A549 (cell line): ENCODE results near the gene NDUFS3. TPM values are rescaled to one million over a fixed set of nuclear protein-coding genes. Genes with fewer than 3 reads are reported as not detected.

Source experiments
- ATAC-seq, 2 experiments: fragments of 200-7000 bp in 1 of 2; fragments of >200 bp in 1 of 2; cut with Nextera tagmentation in 1 of 2; cut with Tn5 transposase in 1 of 2; 3 replicates each; pipeline versions ENCODE4 v1.8.0 to v1.9.1; 2018 to 2020; ENCODE audit warnings: mild to moderate bottlenecking in 1 of 2, moderate library complexity in 1 of 2
- CTCF ChIA-PET: fragments of 300-600 bp; sonication (Branson Sonifier 250); formaldehyde crosslinking; extraction: SDS; loops from one replicate; lab custom pipeline; 2021; ENCODE audit warnings: antibody characterized with exemption, inconsistent platforms; lab: Yijun Ruan, JAX
- POLR2A ChIA-PET: fragments of 350-600 bp; formaldehyde crosslinking; extraction: SDS; loops from one replicate; lab custom pipeline; 2021; ENCODE audit warnings: antibody characterized with exemption, inconsistent platforms; lab: Yijun Ruan, JAX
- DNase-seq, 2 experiments: peaks; one replicate each; pipeline versions ENCODE4 v3.0.0 to v3.0.0-alpha.2; 2011 to 2016; ENCODE audit warnings: low read depth in 1 of 2, low spot score in 1 of 2
- FAIRE-seq: peaks from 2 replicates; lab custom pipeline; 2011; peaks lifted over from hg19 to GRCh38; lab: Jason Lieb, UNC
- H3K27ac ChIP-seq, 2 experiments: fragments of >200 bp; sonication (Bioruptor Twin); formaldehyde crosslinking; 3 replicates each; pipeline ENCODE4 v1.5.1; 2016 to 2017
- H3K4me1 ChIP-seq: fragments of >200 bp; sonication (Bioruptor Twin); formaldehyde crosslinking; 3 replicates; pipeline ENCODE4 v1.6.1; 2016
- H3K4me2 ChIP-seq: fragments of >200 bp; sonication (Bioruptor Twin); formaldehyde crosslinking; 3 replicates; pipeline ENCODE4 v1.6.1; 2016
- H3K4me3 ChIP-seq: fragments of >200 bp; sonication (Bioruptor Twin); formaldehyde crosslinking; 3 replicates; pipeline ENCODE4 v1.5.1; 2016
- H3K9me3 ChIP-seq: fragments of >200 bp; sonication (Bioruptor Twin); formaldehyde crosslinking; 3 replicates; pipeline ENCODE4 v1.6.1; 2016
- BCL3 ChIP-seq: fragments of >200 bp; sonication (Bioruptor Twin); formaldehyde crosslinking; IDR thresholded peaks from 3 replicates; pipeline ENCODE4 v1.6.1; 2016
- CHD2 ChIP-seq: fragments of 150-350 bp; IDR thresholded peaks from 2 replicates; pipeline ENCODE4 v1.6.1; 2014; ENCODE audit warnings: low read length; ENCODE audit not compliant: partially characterized antibody
- ELK1 ChIP-seq: fragments of 150-350 bp; IDR thresholded peaks from 2 replicates; pipeline ENCODE4 v1.6.1; 2014; ENCODE audit warnings: low read depth, mild to moderate bottlenecking, low read length
- FOSL2 ChIP-seq, 2 experiments: fragments of 450-650 bp in 1 of 2; fragments of >200 bp in 1 of 2; sonication (Bioruptor Twin) in 1 of 2; formaldehyde crosslinking; IDR thresholded peaks; 2 replicates each; pipeline versions ENCODE4 v1.5.0 to v1.6.1; 2016 to 2020; ENCODE audit warnings: mild to moderate bottlenecking in 1 of 2, moderate library complexity in 1 of 2
- FOXS1 ChIP-seq: fragments of 250-450 bp; sonication (Bioruptor Pico); IDR thresholded peaks from 2 replicates; pipeline ENCODE4 v1.5.0; 2020; ENCODE audit warnings: mild to moderate bottlenecking, moderate library complexity
- HDAC2 ChIP-seq: fragments of 200-600 bp; sonication (generic); IDR thresholded peaks from 2 replicates; pipeline ENCODE4 v1.6.1; 2016
- HES2 ChIP-seq: fragments of >200 bp; sonication (Bioruptor Twin); formaldehyde crosslinking; IDR thresholded peaks from 2 replicates; pipeline ENCODE4 v1.6.1; 2016
- HEYL ChIP-seq: fragments of 250-450 bp; sonication (Bioruptor Pico); IDR thresholded peaks from 2 replicates; pipeline ENCODE4 v1.8.0; 2021; ENCODE audit warnings: mild to moderate bottlenecking, moderate library complexity
- HOXA7 ChIP-seq: fragments of 250-450 bp; sonication (Bioruptor Pico); IDR thresholded peaks from 2 replicates; pipeline ENCODE4 v1.5.0; 2020; ENCODE audit warnings: mild to moderate bottlenecking, moderate library complexity
- HOXB13 ChIP-seq: fragments of 250-450 bp; sonication (Bioruptor Pico); IDR thresholded peaks from 2 replicates; pipeline ENCODE4 v1.5.0; 2020; ENCODE audit warnings: low read depth, mild to moderate bottlenecking, moderate library complexity
- HOXB5 ChIP-seq: fragments of 250-450 bp; sonication (Bioruptor Pico); IDR thresholded peaks from 2 replicates; pipeline ENCODE4 v1.5.0; 2020; ENCODE audit warnings: mild to moderate bottlenecking, moderate library complexity
- JUN ChIP-seq, 2 experiments: fragments of >200 bp; sonication (Bioruptor Twin); formaldehyde crosslinking; IDR thresholded peaks; 2 replicates in 1 of 2; 3 replicates in 1 of 2; pipeline ENCODE4 v1.6.1; 2016 to 2017
- KDM1A ChIP-seq: fragments of 200-600 bp; sonication (generic); IDR thresholded peaks from 2 replicates; pipeline ENCODE4 v1.6.1; 2016; ENCODE audit warnings: low read depth, mild to moderate bottlenecking
- KDM5A ChIP-seq: fragments of 200-600 bp; sonication (generic); IDR thresholded peaks from 2 replicates; pipeline ENCODE4 v1.6.1; 2016; ENCODE audit warnings: antibody characterized with exemption, mild to moderate bottlenecking
- MAFK ChIP-seq: fragments of 450-650 bp; IDR thresholded peaks from 2 replicates; pipeline ENCODE4 v1.6.1; 2014; ENCODE audit not compliant: partially characterized antibody
- MAX ChIP-seq: IDR thresholded peaks from 2 replicates; pipeline ENCODE4 v1.6.1; 2012
- MAZ ChIP-seq: fragments of 150-350 bp; IDR thresholded peaks from 2 replicates; pipeline ENCODE4 v1.6.1; 2014; ENCODE audit warnings: antibody characterized with exemption, low read depth, low read length, borderline replicate concordance
- POLR2A ChIP-seq: IDR thresholded peaks from 2 replicates; pipeline ENCODE4 v1.6.1; 2012; ENCODE audit warnings: mild to moderate bottlenecking, low read length
- POLR2AphosphoS2 ChIP-seq: conservative IDR thresholded peaks from 2 replicates; pipeline ENCODE4 v1.6.1; 2012; ENCODE audit warnings: low read length, improper control_type of control experiment, inconsistent platforms
- RARB ChIP-seq: fragments of 250-450 bp; sonication (Bioruptor Pico); IDR thresholded peaks from 2 replicates; pipeline ENCODE4 v1.8.0; 2021; ENCODE audit warnings: mild to moderate bottlenecking, moderate library complexity
- RCOR1 ChIP-seq: fragments of 150-350 bp; IDR thresholded peaks from 2 replicates; pipeline ENCODE4 v1.6.1; 2014; ENCODE audit warnings: antibody characterized with exemption, low read length, low read depth
- RFX5 ChIP-seq: fragments of 450-650 bp; IDR thresholded peaks from 2 replicates; pipeline ENCODE4 v1.7.1; 2014; ENCODE audit warnings: antibody characterized with exemption, mild to moderate bottlenecking, moderate library complexity
- SMC3 ChIP-seq: fragments of >200 bp; sonication (Bioruptor Twin); formaldehyde crosslinking; IDR thresholded peaks from 3 replicates; pipeline ENCODE4 v1.6.1; 2018; ENCODE audit warnings: inconsistent platforms
- TFCP2L1 ChIP-seq: fragments of 250-450 bp; sonication (Bioruptor Pico); IDR thresholded peaks from 2 replicates; pipeline ENCODE4 v1.5.0; 2021; ENCODE audit warnings: mild to moderate bottlenecking
- ZC3H11A ChIP-seq: fragments of 450-650 bp; IDR thresholded peaks from 2 replicates; pipeline ENCODE4 v1.6.1; 2014; ENCODE audit warnings: antibody characterized with exemption, mild to moderate bottlenecking
- ZNF302 ChIP-seq: fragments of 250-450 bp; sonication (Bioruptor Pico); IDR thresholded peaks from 2 replicates; pipeline ENCODE4 v1.9.0; 2021; ENCODE audit warnings: inconsistent platforms, mild to moderate bottlenecking, moderate library complexity
- ZSCAN20 ChIP-seq: fragments of 250-450 bp; sonication (Bioruptor Pico); IDR thresholded peaks from 2 replicates; pipeline ENCODE4 v1.8.0; 2022; ENCODE audit warnings: mild to moderate bottlenecking, moderate library complexity
- WGBS: methylation state at CpG from one replicate; pipeline ENCODE4 v1.1.6; 2017; ENCODE audit errors: missing lambda C conversion rate; 5-methylcytosine and 5-hydroxymethylcytosine counted together
- polyA plus RNA-seq, 4 experiments: library from polyadenylated mRNA; depleted of rRNA in 3 of 4; stranded (reverse); fragments of >200 nt; fragmentation: RNase III in 1 of 4; extraction: RNeasy Plus Mini Kit Qiagen cat#74134 plus additional on column Dnase treatment in 1 of 4; gene quantifications; 2 replicates in 3 of 4; 3 replicates in 1 of 4; pipeline ENCODE4 v1.2.3, GENCODE V29; 2011 to 2017

NDUFS3 gene
- polyA plus RNA-seq, 2 of the 4 experiments (the other 2 are of a cell fraction) = 142 to 156 TPM

- CTCF ChIA-PET = interaction anchor here (2.6 kb wide), 1 partner anchor 17 kb away, joined by 13 read pairs; no protein-coding TSS in a partner anchor
Observed at GRCh38 chr11:47533690-47534151, 45.2 kb upstream of the NDUFS3 start.

GRCh38 chr11:47534704-47535251, 44.1 kb upstream of the NDUFS3 start:
- Histone ChIP-seq H3K4me2 (no peak overlapping the region), H3K4me3 (no peak overlapping the region), H3K27ac (no peak overlapping the region), H3K4me1 (peaks cover 37% of the 10 kb centered on the region), H3K9me3 (no peaks in the 10 kb centered on the region)
- POLR2A ChIA-PET = no interaction called here
- DNase-seq (no peak), ATAC-seq (no peak), FAIRE-seq (no peak)
- CTCF ChIA-PET = interaction anchor here (0.6 to 6.9 kb wide), 5 partner anchors 10 to 123 kb away, joined by 3 to 41 read pairs (median 4); partner anchors contain the start of gene CELF1
- WGBS = 89% methylated on average over 4 of the region's 4 CpGs
- TF ChIP-seq POLR2A (no peak), FOXS1 (CRISPR knock-in tag) (no peak), RFX5 (no peak), ZSCAN20 (CRISPR knock-in tag) (no peak), ZC3H11A (no peak), HOXA7 (no peak), CHD2 (no peak), HEYL (no peak), KDM5A (no peak), MAX (no peak), TFCP2L1 (CRISPR knock-in tag) (no peak), HES2 (no peak)

More at GRCh38 chr11:47533690-47534151, 45.2 kb upstream of the NDUFS3 start:
- no peak for ATAC-seq
- Histone ChIP-seq H3K4me3 (no peak overlapping the region), H3K27ac (no peak overlapping the region), H3K9me3 (no peaks in the 10 kb centered on the region), H3K4me1 (peaks cover 26% of the 10 kb centered on the region), H3K4me2 (no peak overlapping the region)
- POLR2A ChIA-PET = no interaction called here
- WGBS = 92% methylated on average over 2 of the region's 2 CpGs
- no peak for TF ChIP-seq HOXA7
- TF ChIP-seq RCOR1 = no peak
- TF ChIP-seq MAZ = no peak
- no peak for TF ChIP-seq RFX5
- TF ChIP-seq POLR2AphosphoS2 = no peak
- no peak for TF ChIP-seq ZNF302
- TF ChIP-seq HOXB5 = no peak
- no peak for TF ChIP-seq ELK1
- TF ChIP-seq HEYL = no peak
- no peak for TF ChIP-seq FOXS1 (CRISPR knock-in tag)
- TF ChIP-seq RARB (CRISPR knock-in tag) = no peak
- no peak for TF ChIP-seq HOXB13 (CRISPR knock-in tag)
- no peak for TF ChIP-seq KDM1A
- no peak for TF ChIP-seq MAFK
- no peak for TF ChIP-seq ZC3H11A
- no peak for TF ChIP-seq FOSL2 (IDR thresholded peaks at IDR 0.05)
- TF ChIP-seq FOSL2 (CRISPR knock-in tag; IDR thresholded peaks at IDR 0.05) = no peak
- TF ChIP-seq BCL3 = no peak
- no peak for TF ChIP-seq SMC3
- no peak for TF ChIP-seq JUN (IDR thresholded peaks at IDR 0.05)
- no peak for TF ChIP-seq HDAC2
- FAIRE-seq = no peak
- no peak for DNase-seq
